Heart right ventricle (tissue), 16 donors: ENCODE data around the gene COL9A1. TPM values are rescaled to one million over a fixed set of nuclear protein-coding genes. Genes with fewer than 3 reads are reported as not detected.

ENCODE experiments used
- ATAC-seq, 8 donors: fragments of 200-7000 bp; cut with Tn5 transposase; one replicate each; pipeline ENCODE4 v1.9.1; 2020; ENCODE audit warnings: mild to moderate bottlenecking in 8 of 8, moderate library complexity in 8 of 8, moderate number of reproducible peaks in 1 of 8
- DNase-seq, 2 donors: peaks; one replicate each; pipeline ENCODE4 v3.0.0-alpha.2; 2020
- H3K27ac ChIP-seq, 10 donors: fragments of 200-600 bp; sonication (generic) in 2 of 10; one replicate each; pipeline versions ENCODE4 v1.5.0 to v1.8.0; 2020 to 2022; ENCODE audit warnings: mild to moderate bottlenecking in 3 of 10
- H3K27me3 ChIP-seq, 7 donors: fragments of 200-600 bp; one replicate each; pipeline ENCODE4 v1.8.0; 2021 to 2022; ENCODE audit warnings: mild to moderate bottlenecking in 2 of 7
- H3K36me3 ChIP-seq, 9 donors: fragments of 200-600 bp; sonication (generic) in 1 of 9; one replicate each; pipeline versions ENCODE4 v1.5.0 to v1.8.0; 2020 to 2022; ENCODE audit warnings: mild to moderate bottlenecking in 2 of 9
- H3K4me1 ChIP-seq, 9 donors: fragments of 200-600 bp; sonication (generic) in 1 of 9; one replicate each; pipeline versions ENCODE4 v1.5.0 to v1.8.0; 2020 to 2022; ENCODE audit warnings: mild to moderate bottlenecking in 4 of 9
- H3K4me3 ChIP-seq, 10 donors: fragments of 200-600 bp; sonication (generic) in 2 of 10; one replicate each; pipeline versions ENCODE4 v1.5.0 to v1.8.0; 2020 to 2022; ENCODE audit warnings: mild to moderate bottlenecking in 7 of 10, moderate library complexity in 2 of 10
- H3K9me3 ChIP-seq, 11 donors: fragments of 200-600 bp in 10 of 11; sonication (generic) in 2 of 11; one replicate each; pipeline versions ENCODE4 v1.5.0 to v1.8.0; 2013 to 2022; ENCODE audit warnings: mild to moderate bottlenecking in 2 of 11, control low read depth in 1 of 11, moderate library complexity in 1 of 11
- WGBS, 2 donors: extraction: QIAGEN DNeasy Blood & Tissue Kit; methylation state at CpG; one replicate each; pipeline ENCODE4 v1.1.7; 2013; ENCODE audit warnings: inconsistent platforms in 1 of 2; 5-methylcytosine and 5-hydroxymethylcytosine counted together
- intact Hi-C, 10 donors: fragments of 100-400 bp; cut with DNase I; formaldehyde crosslinking; loops; one replicate each; pipeline versions ENCODE4 v1.11.1 to v1.14.2; 2022
- polyA plus RNA-seq, 2 donors: library from polyadenylated mRNA; stranded (reverse); fragments of 200-250 nt; gene quantifications; one replicate each; pipeline ENCODE4 v1.2.3, GENCODE V29; 2013
- total RNA-seq, 10 donors: library from RNA; stranded (reverse); fragmentation: NEBNext Ultra II Directional in 3 of 10; extraction: Animal tissue kit (Norgen Biotek cat#: 25700) in 3 of 10; gene quantifications; one replicate each; pipeline versions ENCODE4 v1.2.1 to v1.2.4, GENCODE V29; 2021 to 2023
- TF ChIP-seq, protein P1 (sequence below), 9 donors: fragments of 200-600 bp; sonication (generic) in 2 of 9; IDR thresholded peaks; one replicate each; pipeline versions ENCODE4 v1.5.0 to v1.8.0; 2021 to 2022; ENCODE audit warnings: antibody characterized with exemption in 9 of 9, mild to moderate bottlenecking in 5 of 9, moderate library complexity in 1 of 9
- donor health status: Arrhythmogenic right ventricular cardiomyopathy.
- donor health status: ischemic (EF 13 %, LVEDD 7.1; RV severe dilation, severe dysfunction).
- donor health status: healthy with polysubstance abuse.
- donor health status: DM: no; HTN: yes; CAD: no.
- donor health status: DM: no; HTN: no; CAD: no.
- donor health status: ischemic (EF 25% LVEDD 6.9; RV normal size, moderate dysfunction).
- donor health status: ischemic (EF 25% LVEDD 5.7; RV mildly dilated, moderate dysfunction).
- donor health status: healthy.
- donor health status: DM: yes; HTN: yes; CAD: no.
- donor health status: Ischemic cardiomyopathy.
- donor health status: ischemic (EF 35%, LVEDD 5.7; RV mildly dilated, moderate dysfunction).
- donor health status: nonischemic (EF 11% LVEDD 7.7; RV severe dilation, severe dysfunction).
- donor health status: DM: yes; HTN: yes; CAD: no.
- donor health status: PGD.
- donor health status: ischemic (EF 29% LVEDD 5.4; RV normal size, mild dysfunction).
- donor health status: nonischemic (EF 23%, LVEDD 6.1; RV moderate dilation, normal function).

The COL9A1 gene
- total and polyA plus RNA-seq, 12 donors, result 0.16 to 5.2 (median 0.51) TPM; not detected in 1

DNA sequence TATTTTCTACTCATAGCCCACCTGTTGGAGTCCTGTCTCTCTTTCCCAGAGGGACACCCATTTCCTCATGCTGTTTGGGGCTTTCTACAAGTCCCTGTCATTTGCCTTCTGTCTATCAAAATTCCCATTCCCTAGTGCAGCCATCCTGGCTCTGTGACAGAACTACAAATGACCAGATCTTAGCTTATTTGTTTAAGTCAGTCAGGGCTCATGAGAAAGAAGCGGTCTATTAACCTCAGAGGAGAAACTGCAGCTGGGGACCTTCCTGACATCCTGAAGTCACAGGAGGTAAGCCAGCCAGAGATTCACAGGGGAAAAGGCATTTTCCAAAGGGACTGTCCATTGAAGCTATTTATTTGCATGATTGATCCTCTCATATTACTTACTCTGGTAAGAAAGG is 1.7 kb upstream of the COL9A1 start:
- Histone ChIP-seq H3K36me3 (no peaks in the 10 kb centered on the region), H3K27me3 (peaks cover 0 to 25% (median 0%) of the 10 kb centered on the region in 7 donors), H3K27ac (no peak overlapping the region), H3K9me3 (no peaks in the 10 kb centered on the region), H3K4me3 (no peak overlapping the region), H3K4me1 (no peaks in the 10 kb centered on the region)
- DNase-seq (peak in 1 of 2 donors; percentile 27), ATAC-seq (peak in 1 of 8 donors; percentile 49)
- intact Hi-C loops, result loop anchor here in 3 of 10 donors (5.0 to 10.0 kb wide), 3 partner anchors 63 to 380 kb away; no protein-coding TSS in a partner anchor
- TF ChIP-seq, protein P1, sequence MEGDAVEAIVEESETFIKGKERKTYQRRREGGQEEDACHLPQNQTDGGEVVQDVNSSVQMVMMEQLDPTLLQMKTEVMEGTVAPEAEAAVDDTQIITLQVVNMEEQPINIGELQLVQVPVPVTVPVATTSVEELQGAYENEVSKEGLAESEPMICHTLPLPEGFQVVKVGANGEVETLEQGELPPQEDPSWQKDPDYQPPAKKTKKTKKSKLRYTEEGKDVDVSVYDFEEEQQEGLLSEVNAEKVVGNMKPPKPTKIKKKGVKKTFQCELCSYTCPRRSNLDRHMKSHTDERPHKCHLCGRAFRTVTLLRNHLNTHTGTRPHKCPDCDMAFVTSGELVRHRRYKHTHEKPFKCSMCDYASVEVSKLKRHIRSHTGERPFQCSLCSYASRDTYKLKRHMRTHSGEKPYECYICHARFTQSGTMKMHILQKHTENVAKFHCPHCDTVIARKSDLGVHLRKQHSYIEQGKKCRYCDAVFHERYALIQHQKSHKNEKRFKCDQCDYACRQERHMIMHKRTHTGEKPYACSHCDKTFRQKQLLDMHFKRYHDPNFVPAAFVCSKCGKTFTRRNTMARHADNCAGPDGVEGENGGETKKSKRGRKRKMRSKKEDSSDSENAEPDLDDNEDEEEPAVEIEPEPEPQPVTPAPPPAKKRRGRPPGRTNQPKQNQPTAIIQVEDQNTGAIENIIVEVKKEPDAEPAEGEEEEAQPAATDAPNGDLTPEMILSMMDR (IDR thresholded peaks at IDR 0.05), result no peak
- WGBS, 2 donors, result 61 to 74% methylated on average over 1 of the region's 1 CpG

DNA sequence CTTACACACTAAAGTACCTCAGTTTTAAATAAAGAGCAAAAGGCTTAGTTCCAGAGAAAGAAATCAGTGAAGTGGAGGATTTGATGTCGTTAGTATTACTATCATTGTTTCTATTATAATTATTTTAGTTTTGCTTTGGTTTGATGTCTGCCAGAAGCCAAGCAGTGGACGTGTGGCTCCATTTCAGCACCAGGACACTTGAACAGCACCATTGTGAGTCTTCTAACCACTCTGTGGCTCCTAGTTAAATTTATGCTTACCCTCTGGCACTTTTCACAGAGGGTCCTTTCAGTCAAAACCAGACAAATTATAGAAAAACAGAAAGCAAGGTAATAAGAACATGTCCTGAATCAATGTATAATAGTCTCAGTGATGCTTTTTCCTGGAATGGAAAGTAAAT is 3.4 kb downstream of the COL9A1 start:
- Histone ChIP-seq H3K36me3 (no peaks in the 10 kb centered on the region), H3K4me1 (peaks cover 0 to 7% (median 0%) of the 10 kb centered on the region in 9 donors), H3K4me3 (no peak overlapping the region), H3K27me3 (peaks cover 0 to 19% (median 0%) of the 10 kb centered on the region in 7 donors), H3K9me3 (no peaks in the 10 kb centered on the region), H3K27ac (no peak overlapping the region)
- TF ChIP-seq, protein P1 (IDR thresholded peaks at IDR 0.05), result no peak
- 17 to 24% methylated on average over 2 of the region's 2 CpGs for WGBS, 2 donors
- no peak for ATAC-seq
- DNase-seq, result no peak
- intact Hi-C loops, result loop anchor here in 1 of 10 donors (5.0 kb wide), 1 partner anchor 77 kb away; no protein-coding TSS in a partner anchor

DNA sequence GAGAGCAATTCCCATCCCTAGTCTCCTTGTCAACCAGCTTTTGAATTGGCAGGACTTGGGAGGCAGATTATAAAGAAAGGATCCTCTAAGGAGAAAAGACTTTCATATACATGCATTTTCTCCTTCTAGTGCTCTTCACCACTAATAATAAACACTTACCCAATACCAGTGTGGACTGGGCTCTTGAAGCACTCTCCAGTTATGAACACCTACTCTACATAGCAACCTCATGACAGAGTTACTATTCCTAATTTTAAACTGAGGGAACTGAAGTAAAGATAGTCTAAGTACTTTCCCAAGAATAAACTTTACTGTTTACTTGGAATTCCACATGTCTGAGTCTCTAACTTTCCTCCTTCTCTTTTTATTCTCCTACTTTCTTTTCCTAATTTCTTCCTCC is 4.8 kb downstream of the COL9A1 start:
- Histone ChIP-seq H3K36me3 (no peaks in the 10 kb centered on the region), H3K4me1 (peaks cover 0 to 7% (median 0%) of the 10 kb centered on the region in 9 donors), H3K27ac (peak overlapping the region in 3 of 10 donors; percentile 28 to 70 (median 52)), H3K4me3 (no peak overlapping the region), H3K27me3 (peaks cover 0 to 18% (median 0%) of the 10 kb centered on the region in 7 donors), H3K9me3 (no peaks in the 10 kb centered on the region)
- ATAC-seq (peak in 5 of 8 donors; percentile 61 to 96 (median 82)), DNase-seq (no peak)
- intact Hi-C loops, result loop anchor here in 1 of 10 donors (5.0 kb wide), 1 partner anchor 76 kb away; no protein-coding TSS in a partner anchor
- TF ChIP-seq, protein P1 (IDR thresholded peaks at IDR 0.05), result no peak

DNA sequence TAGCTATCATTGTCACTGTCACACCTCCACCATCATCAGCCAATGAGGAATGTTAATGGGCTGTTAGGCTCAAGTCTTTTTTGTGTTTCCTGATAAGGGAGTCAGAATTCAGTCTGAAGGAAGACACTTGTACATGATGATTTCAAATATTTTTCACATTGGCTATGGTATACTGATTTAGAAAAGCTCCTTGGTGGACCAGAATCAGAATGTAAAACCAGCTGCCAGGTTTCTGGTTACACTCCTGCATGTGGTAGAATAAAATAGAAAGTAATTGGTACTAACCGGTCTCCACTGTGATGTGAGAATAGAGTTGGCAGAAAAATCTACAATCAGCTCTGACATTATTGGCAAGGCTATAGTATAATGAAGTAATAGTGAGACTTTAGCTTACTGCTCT is 10.7 kb downstream of the COL9A1 start:
- Histone ChIP-seq H3K4me1 (peaks cover 0 to 6% (median 0%) of the 10 kb centered on the region in 9 donors), H3K36me3 (no peaks in the 10 kb centered on the region), H3K27me3 (peaks cover 0 to 3% (median 0%) of the 10 kb centered on the region in 7 donors), H3K27ac (no peak overlapping the region), H3K4me3 (no peak overlapping the region), H3K9me3 (no peaks in the 10 kb centered on the region)
- DNase-seq (no peak), ATAC-seq (peak in 3 of 8 donors; percentile 22 to 37 (median 30))
- TF ChIP-seq, protein P1 (IDR thresholded peaks at IDR 0.05), result no peak
- intact Hi-C loops, result no loop called here
- WGBS, 2 donors, result 27 to 39% methylated on average over 1 of the region's 1 CpG
